Measurements from ENCODE around the gene RUFY3. TPM values are rescaled to one million over a fixed set of nuclear protein-coding genes. Genes with fewer than 3 reads are reported as not detected.

Gene RUFY3
- total RNA-seq, 1 donor, result 64.8 TPM

DNA sequence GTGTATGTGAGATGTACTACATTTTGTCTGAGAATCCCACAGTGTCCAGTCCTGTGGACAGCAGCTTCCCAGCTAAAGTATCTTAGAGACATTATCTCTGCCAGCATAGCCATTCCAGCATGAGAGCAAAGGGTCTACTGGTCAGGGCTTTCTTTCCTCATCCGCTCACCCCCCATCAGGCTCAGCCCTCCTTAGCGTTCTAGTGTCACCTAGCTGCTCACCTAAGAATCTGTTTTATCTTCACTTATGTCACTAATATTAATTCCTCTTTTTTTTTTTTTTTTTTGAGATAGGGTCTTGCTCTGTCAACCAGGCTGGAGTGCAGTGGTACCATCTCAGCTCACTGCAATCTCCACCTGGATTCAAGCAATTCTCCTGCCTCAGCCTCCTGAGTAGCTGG is 15.6 kb downstream of the RUFY3 start:
- no peak for DNase-seq (ENCODE audit: low read depth)
- TF ChIP-seq, protein P1, sequence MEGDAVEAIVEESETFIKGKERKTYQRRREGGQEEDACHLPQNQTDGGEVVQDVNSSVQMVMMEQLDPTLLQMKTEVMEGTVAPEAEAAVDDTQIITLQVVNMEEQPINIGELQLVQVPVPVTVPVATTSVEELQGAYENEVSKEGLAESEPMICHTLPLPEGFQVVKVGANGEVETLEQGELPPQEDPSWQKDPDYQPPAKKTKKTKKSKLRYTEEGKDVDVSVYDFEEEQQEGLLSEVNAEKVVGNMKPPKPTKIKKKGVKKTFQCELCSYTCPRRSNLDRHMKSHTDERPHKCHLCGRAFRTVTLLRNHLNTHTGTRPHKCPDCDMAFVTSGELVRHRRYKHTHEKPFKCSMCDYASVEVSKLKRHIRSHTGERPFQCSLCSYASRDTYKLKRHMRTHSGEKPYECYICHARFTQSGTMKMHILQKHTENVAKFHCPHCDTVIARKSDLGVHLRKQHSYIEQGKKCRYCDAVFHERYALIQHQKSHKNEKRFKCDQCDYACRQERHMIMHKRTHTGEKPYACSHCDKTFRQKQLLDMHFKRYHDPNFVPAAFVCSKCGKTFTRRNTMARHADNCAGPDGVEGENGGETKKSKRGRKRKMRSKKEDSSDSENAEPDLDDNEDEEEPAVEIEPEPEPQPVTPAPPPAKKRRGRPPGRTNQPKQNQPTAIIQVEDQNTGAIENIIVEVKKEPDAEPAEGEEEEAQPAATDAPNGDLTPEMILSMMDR (IDR thresholded peaks at IDR 0.05; ENCODE audit: insufficient read depth, low read length), result no peak
- H3K4me3 ChIP-seq (ENCODE audit: low read depth, low read length), result no peak overlapping the region

DNA sequence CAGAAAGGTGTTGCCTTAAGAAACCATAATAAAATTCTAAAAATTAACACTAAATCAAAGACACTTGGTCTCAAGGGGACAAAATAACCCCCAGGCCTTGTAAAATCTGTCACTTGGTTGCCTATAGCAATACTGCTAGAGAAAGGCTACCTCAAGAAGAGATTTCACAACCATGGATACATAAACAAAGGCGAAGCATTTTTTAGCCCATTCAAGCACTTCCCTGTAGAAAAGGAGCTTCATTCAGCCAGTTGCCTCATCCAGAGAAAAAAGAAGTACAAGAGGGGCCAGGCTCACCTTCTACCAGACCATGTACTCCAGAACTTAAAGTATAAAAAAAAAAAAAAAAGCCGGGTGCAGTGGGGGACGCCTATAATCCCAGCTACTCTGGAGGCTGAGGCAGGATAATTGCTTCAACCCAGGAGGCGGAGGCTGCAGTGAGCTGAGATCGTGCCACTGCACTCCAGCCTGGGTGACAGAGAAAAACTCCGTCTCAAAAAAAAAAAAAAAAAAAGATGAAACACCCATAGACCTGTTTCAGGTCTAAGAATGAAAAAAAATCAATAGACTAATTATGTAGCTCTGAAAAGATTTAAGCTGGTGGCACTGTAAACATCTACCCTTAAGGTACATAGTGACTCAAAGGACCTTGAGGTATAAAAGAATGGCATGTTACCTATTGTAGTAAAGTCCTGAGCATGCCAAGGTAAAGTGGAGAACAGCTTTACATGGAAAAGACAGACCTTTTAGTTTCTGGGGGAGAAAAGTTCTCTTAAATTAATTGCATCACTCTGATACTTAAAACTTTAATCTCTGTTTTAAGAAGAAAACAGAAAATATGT is 18.0 kb downstream of the RUFY3 start:
- H3K4me3 ChIP-seq (ENCODE audit: low read depth, low read length), result no peak overlapping the region
- DNase-seq (ENCODE audit: low read depth), result no peak
- TF ChIP-seq, protein P1 (IDR thresholded peaks at IDR 0.05; ENCODE audit: insufficient read depth, low read length), result no peak

DNA sequence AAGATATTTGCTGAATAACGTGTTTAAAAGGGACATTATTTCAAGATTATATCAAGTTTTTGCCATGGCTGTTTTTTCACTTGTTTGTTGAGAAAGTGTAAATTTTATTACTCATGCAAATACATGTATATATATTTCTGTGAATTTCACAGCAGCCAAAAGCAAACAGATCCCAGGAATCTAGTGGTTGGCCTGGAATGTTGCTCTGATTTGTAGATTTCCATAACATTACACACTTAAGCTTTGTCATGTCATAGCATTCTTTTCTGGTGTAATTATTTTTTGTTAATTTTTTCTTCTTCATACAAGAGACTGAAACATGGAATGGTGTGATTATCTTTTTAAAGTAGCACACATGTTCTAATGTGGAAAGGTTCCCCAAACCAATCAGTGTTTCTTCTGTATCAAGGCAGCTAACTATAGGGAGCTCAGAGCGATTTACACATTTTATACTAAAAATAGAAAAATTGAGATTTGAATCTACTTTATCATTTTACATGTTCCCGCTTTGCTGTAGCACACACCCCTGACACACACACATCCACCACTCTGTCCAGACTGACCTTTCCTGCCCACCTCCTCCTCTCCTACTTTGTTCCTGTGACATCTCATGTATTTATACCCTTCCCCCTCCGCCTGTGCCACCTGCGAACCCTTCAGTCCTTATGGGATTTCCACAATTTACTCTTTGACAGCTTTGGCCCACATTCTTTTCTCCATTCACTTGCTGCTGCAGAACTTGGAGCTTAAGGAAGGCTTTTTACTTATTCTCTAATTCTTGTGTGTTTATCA is 20.3 kb downstream of the RUFY3 start:
- TF ChIP-seq, protein P1 (IDR thresholded peaks at IDR 0.05; ENCODE audit: insufficient read depth, low read length), result no peak
- peak overlapping the region; percentile 44 for H3K4me3 ChIP-seq (ENCODE audit: low read depth, low read length)
- peak; percentile 43 for DNase-seq (ENCODE audit: low read depth)

DNA sequence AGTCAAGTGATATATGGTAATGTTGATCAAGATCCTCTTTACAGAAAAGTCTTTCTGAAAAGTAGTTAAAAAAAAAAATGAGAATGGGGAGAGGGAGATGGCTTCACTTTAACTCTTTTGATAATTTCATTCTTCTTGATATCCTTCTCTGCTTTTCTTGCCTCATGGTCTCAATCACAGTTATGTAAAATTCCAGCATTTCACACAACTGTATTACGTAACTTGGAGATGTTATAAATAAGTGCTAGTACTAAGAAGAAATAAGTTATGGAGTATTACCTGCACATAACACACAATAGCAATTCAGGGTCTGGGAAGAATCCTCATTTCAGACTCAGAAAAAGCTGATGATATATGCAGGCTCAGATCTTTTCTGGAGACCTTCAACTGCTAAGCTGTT is 22.0 kb downstream of the RUFY3 start:
- peak; percentile 33 for DNase-seq (ENCODE audit: low read depth)
- TF ChIP-seq, protein P1 (IDR thresholded peaks at IDR 0.05; ENCODE audit: insufficient read depth, low read length), result no peak
- no peak overlapping the region for H3K4me3 ChIP-seq (ENCODE audit: low read depth, low read length)

DNA sequence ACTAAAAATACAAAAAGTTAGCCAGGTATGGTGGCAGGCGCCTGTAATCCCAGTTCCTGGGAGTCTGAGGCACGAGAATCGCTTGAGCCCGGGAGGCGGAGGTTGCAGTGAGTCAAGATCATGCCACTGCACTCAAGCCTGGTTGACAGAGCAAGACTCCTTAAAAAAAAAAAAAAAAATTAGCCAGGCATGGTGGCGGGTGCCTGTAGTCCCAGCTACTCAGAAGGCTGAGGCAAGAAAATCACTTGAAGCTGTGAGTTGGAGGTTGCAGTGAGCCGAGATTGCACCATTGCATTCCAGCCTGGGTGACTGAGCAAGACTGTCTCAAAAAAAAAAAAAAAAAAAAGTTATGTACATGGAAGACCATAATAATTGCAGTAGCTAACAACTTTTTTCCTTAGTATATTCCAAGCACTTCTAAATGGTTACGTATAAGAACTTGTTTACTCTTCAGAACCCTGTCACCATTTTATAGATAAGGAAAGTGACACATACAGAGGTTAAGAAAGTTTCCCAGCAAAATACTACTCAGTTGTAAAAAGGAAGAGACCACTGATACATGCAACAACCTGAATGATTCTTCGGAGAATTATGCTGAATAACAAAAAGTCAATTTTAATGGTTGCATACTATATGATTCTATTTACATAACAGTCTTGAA is 24.5 kb downstream of the RUFY3 start:
- DNase-seq (ENCODE audit: low read depth), result peak; percentile 59
- no peak overlapping the region for H3K4me3 ChIP-seq (ENCODE audit: low read depth, low read length)
- TF ChIP-seq, protein P1 (IDR thresholded peaks at IDR 0.05; ENCODE audit: insufficient read depth, low read length), result no peak

DNA sequence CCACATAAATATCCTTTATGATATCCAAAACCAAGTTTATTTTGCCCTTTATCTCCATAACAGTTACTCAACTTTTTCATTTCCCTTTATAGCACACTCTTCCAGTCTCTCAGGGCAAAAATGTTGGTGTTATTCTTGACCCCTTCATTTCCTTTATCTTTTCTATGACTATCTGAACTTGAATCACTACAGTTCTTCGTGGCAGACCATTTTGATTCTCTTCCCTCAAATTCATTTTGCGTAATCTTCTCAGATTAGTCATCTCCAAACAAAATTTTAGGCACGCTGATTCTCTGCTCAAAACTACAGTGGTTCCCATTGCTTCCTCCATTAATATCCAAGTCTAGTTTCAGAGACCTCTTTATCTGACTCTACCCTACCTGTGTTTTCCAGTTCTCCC is 26.1 kb downstream of the RUFY3 start:
- TF ChIP-seq, protein P1 (IDR thresholded peaks at IDR 0.05; ENCODE audit: insufficient read depth, low read length), result no peak
- DNase-seq (ENCODE audit: low read depth), result peak; percentile 69
- H3K4me3 ChIP-seq (ENCODE audit: low read depth, low read length), result no peak overlapping the region
